ENCODE measurements around the gene DNER.

DNA sequence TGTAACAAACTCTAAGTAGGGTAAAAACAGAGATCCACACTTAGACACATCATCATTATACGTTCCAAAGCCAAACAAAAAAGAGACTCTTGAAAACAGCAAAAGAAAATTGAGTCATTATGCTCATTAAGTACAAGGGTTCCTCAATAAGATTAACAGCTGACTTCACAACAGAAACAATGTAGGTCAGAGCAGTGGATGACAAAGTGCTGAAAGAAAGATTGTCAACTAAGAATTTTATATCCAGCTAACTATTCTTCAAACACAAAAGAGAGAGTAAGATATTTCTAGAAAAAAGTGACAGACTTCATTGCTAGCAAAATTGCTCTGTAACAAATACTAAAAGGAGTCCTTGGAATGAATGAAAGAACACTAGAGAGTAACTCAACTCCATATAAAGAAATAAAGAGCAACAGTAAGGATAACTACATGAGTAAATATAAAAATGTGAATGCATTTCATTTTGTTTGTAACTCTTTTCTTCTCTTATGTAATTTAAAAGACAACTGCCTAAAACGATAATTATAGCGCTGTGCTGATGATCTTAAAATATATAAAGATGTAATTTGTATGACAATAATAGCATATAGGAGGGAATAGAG, 23.8 kb upstream of the DNER start:
- TF ChIP-seq, protein P1, sequence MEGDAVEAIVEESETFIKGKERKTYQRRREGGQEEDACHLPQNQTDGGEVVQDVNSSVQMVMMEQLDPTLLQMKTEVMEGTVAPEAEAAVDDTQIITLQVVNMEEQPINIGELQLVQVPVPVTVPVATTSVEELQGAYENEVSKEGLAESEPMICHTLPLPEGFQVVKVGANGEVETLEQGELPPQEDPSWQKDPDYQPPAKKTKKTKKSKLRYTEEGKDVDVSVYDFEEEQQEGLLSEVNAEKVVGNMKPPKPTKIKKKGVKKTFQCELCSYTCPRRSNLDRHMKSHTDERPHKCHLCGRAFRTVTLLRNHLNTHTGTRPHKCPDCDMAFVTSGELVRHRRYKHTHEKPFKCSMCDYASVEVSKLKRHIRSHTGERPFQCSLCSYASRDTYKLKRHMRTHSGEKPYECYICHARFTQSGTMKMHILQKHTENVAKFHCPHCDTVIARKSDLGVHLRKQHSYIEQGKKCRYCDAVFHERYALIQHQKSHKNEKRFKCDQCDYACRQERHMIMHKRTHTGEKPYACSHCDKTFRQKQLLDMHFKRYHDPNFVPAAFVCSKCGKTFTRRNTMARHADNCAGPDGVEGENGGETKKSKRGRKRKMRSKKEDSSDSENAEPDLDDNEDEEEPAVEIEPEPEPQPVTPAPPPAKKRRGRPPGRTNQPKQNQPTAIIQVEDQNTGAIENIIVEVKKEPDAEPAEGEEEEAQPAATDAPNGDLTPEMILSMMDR (IDR thresholded peaks at IDR 0.05; ENCODE audit: low read length) = no peak
- no peak for TF ChIP-seq EZH2 (IDR thresholded peaks at IDR 0.05; ENCODE audit: borderline replicate concordance, low read length)
